Nasal cavity respiratory epithelium epithelial cell of viscerocranial mucosa (primary cell): Measurements from ENCODE around the gene MAST4. TPM values are rescaled to one million over a fixed set of nuclear protein-coding genes. Genes with fewer than 3 reads are reported as not detected.

Experiments
- total RNA-seq: library from RNA; depleted of rRNA; stranded (reverse); fragments of >200 nt; gene quantifications from 2 replicates; pipeline ENCODE4 v1.2.3, GENCODE V29; 2014

The MAST4 gene
- 29.0 and 73.2 TPM in 2 replicates for total RNA-seq

GRCh38 chr5:66595756-66596635 lies at the start of gene MAST4:
TSS of gene MAST4 (plus strand) at chr5:66596393. CDS start at chr5:66596656, 263 bp downstream.

GRCh38 chr5:67196537-67197059 lies 600.4 kb downstream of the MAST4 start, which contains the start of gene CD180:
TSS of gene CD180 (minus strand) at chr5:67196799. CDS start at chr5:67196641, 158 bp downstream.

